ENCODE measurements around the gene IL1RAPL1. TPM values are rescaled to one million over a fixed set of nuclear protein-coding genes. Genes with fewer than 3 reads are reported as not detected.

The IL1RAPL1 gene
- polyA plus RNA-seq, 1 donor: 0.66 TPM

DNA sequence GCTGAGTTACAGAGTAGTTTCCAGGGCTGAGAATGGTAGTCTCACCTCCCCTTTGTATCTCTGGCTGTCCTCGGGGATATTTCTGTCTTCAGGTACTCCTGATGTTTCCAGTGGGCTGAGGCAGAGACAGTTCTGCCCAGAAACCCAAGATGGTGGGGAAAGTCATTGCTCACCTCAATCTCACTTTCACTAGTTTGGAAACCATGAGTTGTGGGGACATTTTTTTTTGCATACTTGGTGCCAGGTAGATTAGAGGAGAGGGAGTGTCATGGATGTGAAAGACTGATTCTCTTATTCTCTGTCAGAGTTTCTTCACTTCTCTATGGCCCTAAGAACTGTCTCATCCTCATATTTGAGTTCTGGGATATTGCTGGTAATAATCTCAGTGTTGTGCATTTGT lies 919.5 kb downstream of the IL1RAPL1 start:
- no peak for DNase-seq (ENCODE audit: low read depth)

DNA sequence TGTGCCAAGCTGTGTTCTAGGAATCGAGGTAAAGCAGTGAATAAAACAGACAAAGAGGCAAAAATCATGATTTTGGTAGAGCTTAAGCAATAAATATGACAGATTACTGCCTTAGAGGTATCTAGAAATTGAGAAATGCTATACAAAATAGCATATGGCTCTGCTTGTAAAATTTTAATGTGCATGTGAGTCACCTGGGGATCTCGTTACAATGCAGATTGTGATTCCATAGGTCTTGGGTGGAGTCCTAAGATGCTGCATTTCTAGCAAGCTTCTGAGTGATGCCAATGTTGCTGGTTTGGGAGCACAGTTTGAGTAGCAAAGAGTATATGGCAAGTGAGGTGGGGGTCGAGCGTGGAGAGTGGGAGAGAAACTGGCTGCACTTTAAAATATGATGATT lies 930.9 kb downstream of the IL1RAPL1 start:
- no peak for DNase-seq (ENCODE audit: low read depth)

DNA sequence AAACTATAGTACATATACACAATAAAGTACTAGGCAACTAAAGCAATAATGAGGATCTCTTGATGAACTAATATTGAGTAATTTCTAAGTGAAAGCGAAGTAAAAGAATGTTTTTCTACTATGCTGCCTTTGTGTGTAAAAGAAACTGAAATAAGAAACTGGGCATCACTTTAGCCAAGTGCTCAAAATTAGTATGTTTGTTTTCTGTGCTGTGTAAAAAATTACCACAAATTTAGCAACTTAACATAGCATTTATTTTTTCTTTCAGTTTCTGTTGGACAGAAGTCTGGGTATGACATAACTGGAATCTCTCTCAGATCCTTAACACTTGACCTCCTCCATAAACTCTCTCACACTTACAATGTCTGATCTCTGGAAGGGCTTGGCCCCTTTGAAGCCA lies 941.0 kb downstream of the IL1RAPL1 start:
- no peak for DNase-seq (ENCODE audit: low read depth)

DNA sequence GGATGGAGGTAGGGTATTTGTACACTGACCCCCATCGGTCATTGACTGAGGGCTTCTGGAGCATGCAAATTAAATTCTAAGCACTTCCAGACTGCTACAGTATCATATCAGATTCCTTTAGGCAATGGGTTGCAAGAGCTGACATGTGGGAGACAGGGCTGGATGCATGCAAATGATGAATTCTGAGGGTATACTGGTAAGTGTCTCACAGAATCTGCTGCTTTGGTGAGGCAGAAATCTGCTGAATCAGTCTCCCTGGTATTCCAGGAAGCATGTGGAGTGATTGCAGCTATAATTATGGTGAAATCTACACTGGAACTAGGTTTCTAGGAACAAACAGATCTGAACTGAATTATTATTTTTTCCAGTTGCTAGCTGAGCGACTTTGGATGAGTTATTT lies 943.3 kb downstream of the IL1RAPL1 start:
- DNase-seq (ENCODE audit: low read depth): no peak

DNA sequence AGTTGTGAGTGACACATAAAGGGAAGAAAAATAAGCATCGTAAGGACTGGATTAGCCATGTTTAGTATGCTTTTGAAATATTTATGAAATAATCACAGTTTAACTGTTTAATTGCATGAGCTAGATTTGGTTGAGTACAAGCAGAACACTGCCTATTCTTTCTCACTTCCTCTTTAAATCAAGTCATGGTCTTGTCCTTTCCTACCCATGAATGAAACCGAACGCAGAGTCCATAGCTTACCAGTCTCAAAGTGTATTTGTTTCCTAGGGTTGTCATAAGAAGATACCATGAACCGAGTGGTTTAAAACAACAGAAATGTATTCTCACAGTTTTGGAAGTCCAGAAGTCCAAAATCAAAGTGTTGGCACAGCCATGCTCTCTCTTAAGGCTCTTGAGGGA lies 944.1 kb downstream of the IL1RAPL1 start:
- no peak for DNase-seq (ENCODE audit: low read depth)

DNA sequence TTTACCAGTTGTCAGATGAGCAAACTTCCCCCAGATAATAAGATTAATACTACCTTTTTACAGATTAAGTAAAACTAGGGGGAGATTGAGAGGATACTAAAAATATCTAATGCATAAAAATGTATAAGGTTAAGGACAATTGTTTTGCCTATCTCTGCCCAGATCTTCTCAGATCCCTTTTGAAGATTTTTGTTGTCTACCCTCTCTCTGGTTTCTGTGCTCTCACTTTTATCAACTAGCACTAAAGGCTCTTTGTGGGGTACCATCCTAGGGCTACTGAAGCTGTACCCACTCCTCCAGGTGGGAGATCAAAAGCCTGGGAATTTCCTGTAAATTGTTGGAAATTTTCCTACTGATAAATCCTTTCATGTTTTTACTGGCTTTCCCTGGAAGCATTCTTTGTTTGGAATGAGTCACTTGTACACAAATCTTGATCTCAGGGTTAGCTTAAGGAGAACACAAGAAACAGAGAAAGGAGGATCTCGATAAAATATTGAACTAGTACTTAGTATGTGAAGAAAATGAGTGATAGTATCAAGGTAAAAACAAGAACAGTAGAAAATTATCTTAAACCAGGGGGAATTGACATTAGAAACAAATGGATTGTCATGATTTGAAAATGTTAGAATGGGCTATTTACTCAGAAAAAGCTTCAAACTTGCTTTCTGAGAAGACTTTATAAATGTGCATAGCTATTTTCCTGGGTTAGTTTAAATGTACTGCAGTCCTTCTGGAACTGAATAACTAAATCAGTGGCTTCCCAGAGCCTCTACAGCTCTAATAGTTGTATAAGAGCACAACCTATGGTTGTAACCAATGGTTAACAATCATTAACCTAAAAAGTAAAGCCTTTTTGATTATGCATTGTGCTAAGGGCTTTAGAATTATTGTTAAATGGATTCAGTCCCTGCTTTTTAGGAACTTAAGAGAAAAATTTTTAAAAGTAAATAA lies 948.2 kb downstream of the IL1RAPL1 start:
- no peak for DNase-seq (ENCODE audit: low read depth)

DNA sequence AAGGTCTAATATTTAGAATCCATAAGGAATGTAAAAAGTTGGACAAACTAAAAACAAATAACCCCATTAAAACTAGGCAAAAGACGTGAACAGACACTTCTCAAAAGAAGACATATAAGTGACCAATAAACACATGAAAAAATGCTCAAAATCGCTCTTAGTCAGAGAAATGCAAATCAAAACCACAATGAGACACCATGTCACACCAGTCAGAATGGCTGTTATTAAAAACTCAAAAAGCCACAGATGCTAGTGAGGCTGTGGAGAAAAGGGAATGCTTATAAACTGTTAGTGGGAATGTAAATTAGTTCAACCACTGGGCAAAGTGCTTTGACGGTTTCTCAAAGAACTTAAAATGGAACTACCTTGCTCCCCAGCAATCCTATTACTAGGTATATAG lies 953.8 kb downstream of the IL1RAPL1 start:
- DNase-seq (ENCODE audit: low read depth): no peak

DNA sequence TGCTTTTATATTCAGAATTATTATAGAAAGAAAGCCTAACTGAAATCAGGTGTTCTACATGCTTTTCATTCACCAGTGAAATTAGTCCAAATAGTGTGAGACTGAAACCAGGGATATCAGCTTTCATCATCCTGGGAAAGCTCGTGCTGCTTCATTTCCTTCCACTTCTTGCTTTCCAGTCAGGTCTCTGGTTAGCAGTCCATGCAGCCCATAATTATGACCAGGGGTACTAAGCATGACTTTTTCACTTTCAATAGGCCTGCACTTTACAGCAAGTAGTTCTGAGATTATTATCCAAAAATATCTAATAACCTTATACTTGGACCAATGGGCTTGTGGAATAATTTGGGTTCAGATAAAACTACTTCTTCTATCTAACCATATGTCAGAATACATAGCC lies 954.9 kb downstream of the IL1RAPL1 start:
- no peak for DNase-seq (ENCODE audit: low read depth)

DNA sequence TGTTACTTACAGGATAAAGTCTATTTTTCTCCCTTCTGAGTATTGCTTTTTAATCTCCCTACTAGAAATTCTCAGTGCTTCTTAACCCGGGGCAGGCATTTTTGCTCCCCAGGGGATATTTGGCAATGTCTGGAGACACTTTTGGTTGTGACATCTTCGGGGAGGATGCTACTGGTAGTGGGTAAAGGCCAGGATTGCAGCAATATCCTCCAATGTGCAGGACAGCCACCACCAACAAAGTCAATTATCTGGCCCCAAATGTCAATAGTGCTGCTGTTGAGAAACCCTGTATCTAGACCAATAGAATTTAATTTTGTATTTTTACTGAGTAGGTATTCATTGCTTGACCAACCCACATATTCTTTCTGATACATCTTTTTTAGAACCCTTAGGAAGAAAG lies 958.6 kb downstream of the IL1RAPL1 start:
- DNase-seq (ENCODE audit: low read depth): no peak

DNA sequence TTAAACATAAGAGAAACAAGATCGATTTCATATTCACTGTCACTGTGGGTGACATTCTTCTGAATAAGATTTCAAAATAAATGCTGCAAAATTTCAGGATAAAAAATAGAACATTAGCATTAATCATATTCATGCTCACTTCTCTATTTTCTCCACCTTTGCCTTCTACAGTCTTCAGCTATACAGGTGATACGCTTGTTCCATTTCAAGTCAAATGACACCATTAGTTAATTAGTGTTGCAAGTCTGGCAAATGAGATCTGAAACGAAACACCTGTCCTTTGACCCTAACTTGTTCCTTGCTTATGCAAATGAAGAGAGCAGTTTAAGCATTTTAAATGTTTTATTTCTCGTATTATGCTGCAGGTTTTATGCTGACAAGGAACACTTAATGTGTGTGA lies 960.6 kb downstream of the IL1RAPL1 start:
- no peak for DNase-seq (ENCODE audit: low read depth)

DNA sequence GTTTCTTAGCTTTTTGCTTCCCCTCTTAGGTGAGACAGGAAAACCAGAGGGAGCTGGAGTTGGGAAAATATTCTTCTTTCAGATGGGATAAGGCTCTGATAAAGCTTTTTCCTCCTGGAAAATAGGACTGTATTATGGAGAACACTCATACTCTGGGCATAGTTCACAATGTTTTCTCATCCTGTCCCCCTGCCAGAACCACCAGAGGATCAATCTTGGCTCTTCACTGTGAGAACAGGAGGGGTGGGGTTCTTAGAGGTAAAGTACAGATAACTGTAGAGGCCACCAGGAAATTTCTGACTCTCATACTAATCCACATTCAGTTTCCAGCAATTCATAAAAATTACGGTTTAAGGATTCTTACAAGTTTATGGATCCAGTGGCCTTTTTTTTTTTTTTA lies 966.3 kb downstream of the IL1RAPL1 start:
- DNase-seq (ENCODE audit: low read depth): no peak

DNA sequence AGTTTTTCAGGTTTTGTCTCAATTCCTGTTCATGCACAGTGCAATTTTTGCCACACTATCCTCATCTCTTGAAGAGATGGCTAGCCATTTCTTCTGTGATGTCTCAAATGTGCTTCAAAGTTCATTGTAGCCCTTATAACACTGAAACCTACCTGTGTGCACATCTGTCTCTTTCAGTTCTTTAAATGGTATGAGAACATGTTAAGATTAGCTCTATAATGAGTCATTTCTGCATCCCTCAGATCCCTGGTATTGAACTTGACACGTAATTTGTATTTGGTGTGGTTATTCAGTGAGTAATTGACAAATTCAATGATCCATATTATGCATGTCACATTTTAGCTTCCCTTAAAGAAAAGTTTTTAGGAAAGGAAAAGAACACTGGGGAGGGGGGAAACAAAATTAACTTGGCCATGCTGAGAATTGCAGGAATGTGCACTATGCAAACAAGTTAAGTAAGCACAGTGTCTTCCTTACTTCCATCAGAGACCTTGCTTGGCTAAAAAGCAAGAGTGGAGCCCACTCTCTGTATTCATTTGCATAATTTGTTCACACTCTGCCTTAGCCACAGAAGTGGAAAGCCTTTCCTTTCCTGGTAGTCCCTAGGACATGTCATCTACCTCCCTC lies 968.3 kb downstream of the IL1RAPL1 start:
- no peak for DNase-seq (ENCODE audit: low read depth)

DNA sequence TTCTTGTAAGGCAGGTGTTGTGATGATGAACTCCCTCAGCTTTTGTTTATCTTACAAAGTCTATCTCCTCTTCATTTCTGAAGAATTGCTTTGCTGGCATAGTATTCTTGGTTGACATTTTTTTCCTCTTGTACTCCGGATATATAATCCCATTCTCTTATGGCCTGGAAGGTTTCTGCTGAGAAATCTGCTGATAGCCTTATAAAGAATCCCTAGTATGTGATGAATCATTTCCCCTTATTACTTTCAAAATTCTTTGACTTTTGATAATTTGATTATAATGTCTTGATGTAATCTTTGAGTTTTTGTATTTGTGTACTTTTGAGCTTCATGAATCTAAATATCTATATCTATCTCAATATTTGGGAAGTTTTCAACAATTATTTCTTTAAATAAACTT lies 972.8 kb downstream of the IL1RAPL1 start:
- no peak for DNase-seq (ENCODE audit: low read depth)

DNA sequence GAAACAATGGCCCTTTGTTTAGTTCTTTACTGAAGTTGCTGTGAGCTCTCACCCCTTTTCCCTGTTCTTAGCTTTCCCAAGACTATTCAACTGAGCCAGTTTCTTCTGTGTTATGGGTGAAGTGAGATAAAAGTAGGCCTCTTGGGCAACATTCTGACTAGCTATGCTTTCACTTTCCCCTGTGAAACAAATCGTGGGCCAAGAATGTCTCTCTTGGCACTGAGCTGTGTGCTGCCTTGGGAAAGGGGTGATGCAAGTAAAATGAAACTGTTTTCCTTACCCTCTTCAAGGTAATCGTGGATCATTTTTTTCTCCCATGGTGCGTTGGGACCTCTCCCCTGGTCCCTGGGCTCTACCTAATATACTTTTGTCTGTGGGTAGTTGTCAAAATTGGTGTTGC lies 974.2 kb downstream of the IL1RAPL1 start:
- DNase-seq (ENCODE audit: low read depth): no peak

DNA sequence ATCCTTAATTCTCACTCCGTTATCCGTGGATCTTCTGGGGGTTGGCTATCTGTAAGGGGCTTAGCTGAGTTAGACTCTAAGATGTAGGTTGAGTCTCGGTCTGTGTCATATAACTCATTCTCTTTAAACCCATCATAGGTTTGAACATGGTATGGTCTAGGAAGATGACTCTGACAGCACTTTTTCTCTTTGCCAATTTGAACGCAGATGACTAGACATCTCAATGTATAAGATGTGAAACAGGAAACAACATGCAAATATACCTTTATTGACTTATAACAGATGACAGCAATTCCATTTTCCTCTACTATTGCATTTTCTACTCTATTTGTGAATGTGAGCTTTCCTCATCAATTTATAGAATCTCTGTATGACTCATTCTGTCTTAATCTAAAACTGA lies 993.3 kb downstream of the IL1RAPL1 start:
- DNase-seq (ENCODE audit: low read depth): no peak

DNA sequence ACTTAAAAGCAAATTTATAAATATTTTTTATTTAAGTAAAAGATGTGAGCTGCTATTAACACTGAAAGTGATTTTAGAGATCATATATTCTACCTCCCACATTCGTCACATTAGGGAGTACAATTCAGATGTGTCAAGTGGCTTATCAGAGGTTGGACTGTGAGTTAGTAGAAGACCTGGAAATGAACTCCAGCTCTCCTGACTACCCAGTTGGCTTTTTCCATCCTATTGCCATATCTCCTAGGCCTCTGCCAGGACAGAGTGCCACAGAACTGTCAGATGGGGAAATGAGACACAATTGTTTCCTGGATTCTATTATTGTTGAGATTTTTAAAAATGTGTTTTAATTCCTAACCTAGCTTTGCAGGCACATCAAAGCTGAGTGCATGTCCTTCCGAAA lies 994.0 kb downstream of the IL1RAPL1 start:
- DNase-seq (ENCODE audit: low read depth): no peak

DNA sequence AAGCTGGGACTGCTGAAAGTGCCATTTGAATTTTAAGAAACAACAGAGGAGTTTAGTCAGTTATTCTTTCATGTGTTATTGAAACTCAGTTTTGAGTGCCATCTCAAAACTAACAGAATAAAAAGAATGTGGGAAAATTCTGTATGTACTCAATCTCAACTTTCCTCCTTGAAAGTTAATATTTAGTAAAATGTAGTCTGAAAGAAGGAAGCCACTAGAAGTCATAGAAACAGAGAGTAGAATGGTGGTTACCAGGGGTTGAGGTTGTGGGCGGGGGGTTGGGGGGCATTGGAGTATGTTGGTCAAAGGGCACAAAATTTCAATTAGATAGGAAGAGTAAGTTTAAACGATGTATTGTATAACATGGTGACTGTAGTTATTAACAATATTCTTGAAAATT lies 999.9 kb downstream of the IL1RAPL1 start:
- DNase-seq (ENCODE audit: low read depth): no peak

DNA sequence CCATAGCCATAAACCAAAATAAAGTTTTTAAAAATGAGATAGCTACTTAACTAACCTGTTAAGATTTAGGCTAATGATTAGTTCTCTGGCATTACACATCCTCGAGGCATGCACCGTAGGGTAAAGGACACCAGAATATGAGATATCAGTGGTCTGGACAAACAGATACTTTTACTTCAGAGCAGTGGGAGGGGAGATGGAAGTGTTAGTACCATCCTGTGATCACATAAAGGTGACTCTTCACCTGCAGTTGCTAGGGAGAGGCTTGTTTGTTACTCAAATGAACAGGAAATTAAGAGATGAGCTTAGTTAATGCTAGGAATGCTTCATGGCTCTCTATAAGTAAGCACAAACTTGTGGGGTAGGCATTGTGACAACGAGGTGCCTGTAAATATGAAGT lies 1003.7 kb downstream of the IL1RAPL1 start:
- DNase-seq (ENCODE audit: low read depth): no peak

DNA sequence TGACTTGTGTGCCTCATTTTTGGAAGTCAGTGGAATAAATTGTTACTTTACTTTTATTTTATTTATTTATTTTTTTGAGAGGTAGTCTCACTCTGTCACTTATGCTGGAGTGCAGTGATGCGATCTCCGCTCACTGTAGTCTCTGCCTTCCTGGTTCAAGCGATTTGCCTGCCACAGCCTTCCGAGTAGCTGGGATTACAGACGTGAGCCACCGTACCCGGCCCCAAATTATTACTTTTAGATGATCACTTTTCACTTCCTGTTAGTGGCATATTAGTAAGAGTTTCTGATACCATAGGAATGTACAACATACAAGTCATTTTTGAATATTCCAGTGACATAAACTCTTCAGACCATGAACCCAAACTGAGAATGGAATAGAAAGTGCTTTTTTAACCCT lies 1017.1 kb downstream of the IL1RAPL1 start:
- DNase-seq (ENCODE audit: low read depth): no peak

DNA sequence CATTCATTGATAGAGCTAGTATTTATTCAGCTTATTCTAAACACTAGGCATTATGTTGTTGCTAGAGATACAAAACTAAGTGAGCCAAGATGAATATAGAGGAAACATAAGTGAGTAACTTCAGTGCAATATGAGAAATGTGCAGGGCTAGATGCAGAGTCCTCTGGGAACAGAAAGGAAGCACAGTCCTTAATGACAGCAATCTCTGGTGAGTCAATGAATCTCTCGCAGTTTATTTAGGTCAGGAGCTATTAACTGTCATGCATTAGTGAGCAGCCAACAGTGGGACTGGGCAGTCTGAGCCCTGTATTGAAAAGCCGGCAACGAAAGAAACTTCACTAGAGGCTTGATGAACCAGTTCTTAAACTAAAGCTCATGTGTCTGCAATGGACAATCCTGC lies 1030.0 kb downstream of the IL1RAPL1 start:
- no peak for DNase-seq (ENCODE audit: low read depth)

DNA sequence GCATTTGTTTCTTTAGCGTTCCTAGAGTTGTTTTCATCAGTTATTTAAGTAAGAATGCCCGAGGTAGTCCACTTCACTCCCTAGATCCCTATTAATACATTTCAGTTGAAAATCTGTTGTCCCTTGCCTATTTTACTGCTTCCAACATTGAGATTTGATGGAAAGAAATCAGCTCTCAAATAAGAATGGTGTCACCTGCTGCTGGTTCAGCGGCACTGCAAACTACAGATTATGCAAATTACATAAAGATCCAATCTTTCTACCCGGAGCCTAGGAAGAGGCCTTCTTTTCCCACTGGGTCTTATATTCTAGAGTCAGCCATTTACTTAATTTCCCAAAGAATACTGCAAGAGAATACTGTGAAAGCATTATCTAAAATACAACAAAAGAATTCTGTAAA lies 1030.5 kb downstream of the IL1RAPL1 start:
- no peak for DNase-seq (ENCODE audit: low read depth)

DNA sequence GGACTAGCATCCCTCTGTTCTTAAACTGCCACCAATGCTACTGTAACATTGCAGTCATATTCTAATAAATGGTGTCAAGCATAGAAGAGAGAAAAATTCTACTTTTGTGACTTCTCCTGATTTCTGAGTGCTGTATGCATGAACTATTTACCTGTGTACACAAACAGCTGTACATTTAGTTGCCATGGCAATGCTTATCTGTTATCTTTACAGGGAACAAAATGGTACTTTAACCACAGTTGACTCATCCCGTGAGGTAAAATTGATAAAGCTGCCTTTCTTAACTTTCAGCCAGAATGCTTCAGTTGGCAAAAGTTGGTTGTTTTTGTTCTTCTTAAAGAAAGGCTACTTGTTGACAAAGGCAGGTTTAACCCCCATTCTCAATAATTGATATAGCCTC lies 1040.6 kb downstream of the IL1RAPL1 start:
- no peak for DNase-seq (ENCODE audit: low read depth)

DNA sequence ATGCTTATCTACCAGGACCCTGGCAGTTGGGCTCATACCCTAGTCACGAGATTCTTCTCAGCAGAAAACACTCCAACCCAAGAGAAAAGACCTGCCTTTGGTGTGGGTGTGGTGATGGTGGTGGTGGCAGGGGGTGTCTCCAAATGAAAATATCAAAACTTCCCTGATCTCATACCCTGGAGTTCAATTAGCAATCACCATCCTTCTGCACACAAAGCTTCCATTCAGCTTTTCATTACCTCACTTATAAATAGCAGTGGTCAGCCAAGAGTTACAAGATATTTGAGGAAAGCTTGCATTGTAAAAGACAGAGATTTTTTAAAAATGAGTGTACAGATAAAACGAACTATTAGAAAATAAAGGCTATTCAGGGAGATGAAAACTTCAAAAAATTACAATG lies 1047.3 kb downstream of the IL1RAPL1 start:
- no peak for DNase-seq (ENCODE audit: low read depth)
